Stimulated activated naive CD8-positive, alpha-beta T cell treated with anti-CD3 and anti-CD28 coated beads, Interleukin-15, Interleukin-2, amounts not matched to agents 100 U/mL and 50 U/mL, for 24 hours (primary cell): Measurements from ENCODE around the gene MRPS6.
A peak's percentile ranks its signal among the peaks of the same experiment; 100 is the strongest.

ENCODE experiments used
- ATAC-seq: fragments of 150-1000 bp; cut with Tn5 transposase; one replicate; pipeline ENCODE4 v1.10.0; 2021
- DNase-seq: peaks from one replicate; pipeline ENCODE4 v3.0.0; 2021

The MRPS6 gene

DNA sequence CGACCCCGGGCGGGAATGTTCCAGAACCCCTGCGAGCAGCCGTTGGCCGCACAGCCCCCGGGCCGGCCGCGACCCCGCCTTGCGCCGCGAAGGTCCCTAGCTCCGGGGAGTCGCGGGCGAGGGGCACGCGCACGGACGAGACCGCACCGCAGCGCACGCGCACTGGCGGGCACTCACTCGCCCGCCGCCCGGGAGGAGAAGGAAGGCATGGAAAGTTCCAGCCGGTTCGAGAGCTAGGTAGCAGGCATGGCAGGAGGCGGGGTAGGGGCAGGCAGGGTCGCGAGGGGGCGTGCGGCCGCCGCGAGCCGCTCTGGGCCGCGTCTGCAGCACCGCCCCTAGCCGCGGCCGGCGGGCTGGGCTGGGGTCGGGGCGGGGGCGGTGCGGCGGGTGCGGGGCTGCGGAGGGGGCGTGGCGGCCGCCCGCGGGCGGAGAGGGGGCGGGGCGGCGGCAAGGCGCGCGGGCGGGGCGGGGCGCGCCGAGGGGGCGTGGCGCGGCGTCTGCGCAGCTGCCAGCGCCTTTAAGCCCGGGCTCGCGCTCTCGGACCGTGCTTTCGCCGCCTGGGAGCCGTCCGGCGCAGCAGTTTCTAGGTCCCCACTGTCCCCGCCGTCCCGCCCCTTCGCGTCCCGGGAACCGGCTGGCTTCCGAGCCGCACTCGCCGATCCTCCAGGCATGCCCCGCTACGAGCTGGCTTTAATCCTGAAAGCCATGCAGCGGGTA, at the start of gene MRPS6, which contains the start of gene SLC5A3:
MRPS6 (plus strand) TSS at position 547 of the 717 bp plus-strand sequence; CDS start at position 670, 123 bp downstream.
SLC5A3 (plus strand) TSS at position 547 of the 717 bp plus-strand sequence. CDS start 21,621 bp downstream, outside the sequence.
- DNase-seq: peak; percentile 82
- ATAC-seq: peak; percentile 76

- DNase-seq (no peak), ATAC-seq (no peak)
Observed at GRCh38 chr21:34023691-34024373, 49.5 kb upstream of the MRPS6 start.

DNA sequence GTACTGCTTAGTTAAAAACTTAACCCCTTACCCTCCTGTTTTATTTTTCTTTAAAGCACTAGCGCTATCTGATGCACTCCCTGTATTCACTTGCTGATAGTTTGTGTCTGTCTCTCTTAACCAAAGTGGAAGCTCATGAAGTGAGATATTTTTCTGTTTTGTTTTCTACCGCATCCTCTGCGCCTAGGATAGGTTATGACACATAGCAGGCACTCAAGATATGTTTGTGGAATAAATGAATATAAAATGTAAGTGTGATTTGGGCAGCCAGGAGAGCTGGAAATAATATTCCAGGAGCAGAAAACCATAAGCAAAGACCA, 49.0 kb upstream of the MRPS6 start:
- ATAC-seq: no peak
- no peak for DNase-seq

DNA sequence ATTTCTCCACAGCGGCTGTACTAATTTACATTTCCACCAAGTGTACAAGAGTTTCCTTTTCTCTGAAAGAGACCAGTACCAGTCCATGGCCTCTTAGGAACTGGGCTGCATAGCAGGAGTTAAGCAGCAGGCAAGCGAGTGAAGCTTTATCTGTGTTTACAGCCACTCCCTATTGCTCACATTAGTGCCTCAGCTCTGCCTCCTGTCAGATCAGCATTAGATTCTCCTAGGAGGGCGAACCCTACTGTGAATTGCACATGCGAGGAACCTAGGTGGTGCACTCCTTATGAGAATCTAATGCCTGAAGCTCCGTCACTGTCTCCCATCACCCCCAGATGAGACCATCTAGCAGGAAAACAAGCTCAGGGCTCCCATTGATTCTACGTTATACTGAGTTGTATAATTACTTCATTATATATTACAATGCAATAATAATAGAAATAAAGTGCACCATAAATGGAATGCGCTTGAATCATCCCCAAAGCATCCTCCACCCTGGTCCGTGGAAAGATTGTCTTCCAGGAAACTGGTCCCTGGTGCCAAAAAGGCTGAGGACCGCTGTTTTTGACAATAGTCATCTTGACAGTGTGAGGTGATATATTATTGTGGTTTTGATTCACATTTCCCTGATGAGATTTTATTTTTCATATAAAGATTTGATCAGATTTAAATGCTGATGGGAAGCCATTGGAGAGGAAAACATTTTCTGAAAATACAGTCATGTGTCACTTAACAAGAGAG, 45.5 kb upstream of the MRPS6 start:
- no peak for ATAC-seq
- DNase-seq: no peak

GRCh38 chr21:34029743-34030528, 43.4 kb upstream of the MRPS6 start:
- ATAC-seq (peak; percentile 97), DNase-seq (peak; percentile 52)

- DNase-seq (no peak), ATAC-seq (no peak)
Observed at GRCh38 chr21:34031835-34032370, 41.5 kb upstream of the MRPS6 start.

DNA sequence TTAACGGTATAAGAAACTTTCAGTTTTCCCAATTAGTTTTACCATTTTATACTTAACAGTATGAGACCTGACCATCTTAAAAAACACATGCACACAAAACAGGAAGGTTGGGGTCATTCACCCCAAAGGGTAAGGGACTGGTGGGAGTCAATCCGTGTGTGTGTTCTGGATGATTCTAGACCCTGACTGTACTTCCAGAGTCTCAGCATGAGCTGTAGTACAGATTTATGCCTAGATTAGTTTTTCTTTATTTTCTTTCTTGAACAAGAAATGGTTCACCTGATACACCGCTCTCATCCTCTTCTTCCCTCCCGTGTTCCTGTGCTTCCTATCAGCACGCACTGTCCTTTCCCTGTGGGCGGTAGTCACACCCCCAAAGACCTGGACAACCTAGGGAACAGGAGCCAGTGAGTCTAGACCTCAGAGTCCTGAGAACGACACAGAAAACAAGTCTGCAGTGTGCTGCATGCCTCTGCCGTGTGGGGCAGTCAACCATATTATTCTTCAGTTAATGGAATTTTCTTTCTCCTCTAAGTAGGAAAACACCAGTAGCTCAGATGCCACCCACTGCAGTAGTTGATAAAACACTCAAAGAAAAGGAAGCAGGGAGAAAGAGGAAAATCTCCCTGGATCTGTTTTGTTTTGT, 38.9 kb upstream of the MRPS6 start:
- DNase-seq (no peak), ATAC-seq (no peak)

- DNase-seq: no peak
- ATAC-seq: no peak
Observed at GRCh38 chr21:34035619-34036354, 37.6 kb upstream of the MRPS6 start.

DNA sequence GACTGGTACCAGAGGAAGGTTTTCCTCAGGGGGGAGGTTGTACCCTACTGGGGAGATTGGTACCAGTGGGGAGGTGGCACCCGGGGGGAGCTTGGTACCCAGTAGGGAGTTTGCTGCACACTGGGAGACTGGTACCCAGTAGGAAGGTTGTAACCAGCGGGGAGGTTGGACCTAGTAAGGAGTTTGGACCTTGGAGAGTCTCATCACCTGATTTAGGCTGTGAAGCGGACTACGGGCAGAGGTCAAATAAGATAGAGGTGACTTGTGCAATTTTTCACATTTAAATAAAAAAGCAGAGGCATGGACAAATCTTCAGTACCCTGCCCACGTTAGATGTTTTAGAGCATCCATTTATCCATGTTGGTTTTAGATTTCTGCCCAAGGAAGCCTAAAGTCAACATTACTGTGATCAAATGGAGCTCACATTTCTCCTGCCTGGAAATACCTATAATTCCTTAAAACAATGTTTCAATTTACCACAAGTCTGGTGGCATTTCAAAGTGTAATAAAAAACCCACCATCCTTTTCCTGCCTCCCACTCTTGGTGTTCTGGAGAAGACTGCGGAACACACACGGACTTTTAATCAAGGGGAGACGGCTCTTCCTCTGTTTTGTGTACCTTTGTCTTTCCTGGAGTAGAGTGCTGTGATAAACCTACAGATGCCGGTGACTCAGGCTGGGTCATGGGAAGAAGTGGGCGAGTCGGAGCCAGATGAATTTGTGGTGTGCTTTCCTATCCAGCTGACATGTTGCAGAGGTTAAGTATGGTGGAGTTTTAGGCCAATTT, 36.2 kb upstream of the MRPS6 start:
- DNase-seq (no peak), ATAC-seq (no peak)

DNA sequence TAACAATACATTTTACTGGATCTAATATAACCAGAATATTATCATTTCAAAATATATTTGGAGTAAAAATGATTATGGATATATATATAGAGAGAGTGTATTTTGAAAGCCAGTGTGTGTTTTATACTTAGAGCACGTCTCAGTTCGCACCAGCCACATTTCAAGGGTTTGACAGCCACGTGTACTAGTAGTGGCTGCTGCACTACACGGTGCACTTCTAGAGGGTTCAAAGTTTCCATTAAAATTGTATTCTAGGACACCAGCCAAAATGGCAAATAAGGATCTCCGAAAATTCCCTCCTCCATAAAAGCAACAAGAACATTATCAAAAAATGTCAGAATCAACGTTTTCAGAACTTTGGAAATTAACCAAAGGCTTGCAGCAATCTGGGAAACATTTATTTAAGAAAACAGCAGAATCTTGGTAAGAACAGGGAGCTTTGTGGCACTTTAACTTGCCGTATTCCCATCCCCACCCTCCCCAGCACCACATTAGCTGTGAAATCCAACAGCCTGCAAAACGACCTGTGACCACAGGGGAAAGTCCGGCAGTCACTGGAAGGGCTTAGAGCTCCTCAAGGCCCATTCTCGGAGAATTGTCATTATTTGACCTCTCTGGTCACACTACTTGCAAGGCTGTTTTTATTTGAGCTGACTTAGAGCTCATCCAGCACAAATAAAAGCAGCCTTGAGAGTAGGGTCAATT, 33.5 kb upstream of the MRPS6 start:
- no peak for ATAC-seq

GRCh38 chr21:34042735-34043134, 30.6 kb upstream of the MRPS6 start:
- DNase-seq: no peak
- no peak for ATAC-seq

More for the DNA sequence above, 33.5 kb upstream of the MRPS6 start:
- no peak for DNase-seq

GRCh38 chr21:34043333-34043732, 30.0 kb upstream of the MRPS6 start:
- no peak for ATAC-seq
- DNase-seq: no peak

DNA sequence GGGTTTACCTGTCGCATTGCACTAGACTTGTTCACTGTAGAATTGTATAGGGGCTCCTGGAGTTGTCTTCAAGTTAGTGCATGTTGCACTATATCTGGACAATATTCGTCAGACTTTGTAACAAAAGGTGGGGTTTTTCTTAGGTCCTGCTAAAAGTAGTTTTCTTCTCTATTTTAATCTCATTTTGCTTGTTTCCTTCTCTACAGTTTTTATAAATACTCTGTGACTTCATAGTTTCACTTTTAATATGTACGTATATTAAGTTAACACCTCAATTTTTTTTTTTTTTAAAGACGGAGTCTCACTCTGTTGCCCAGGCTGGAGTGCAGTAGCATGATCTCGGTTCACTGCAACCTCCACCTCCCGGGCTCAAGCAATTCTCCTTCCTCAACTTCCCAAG, 26.5 kb upstream of the MRPS6 start:
- ATAC-seq (peak; percentile 14), DNase-seq (no peak)

- DNase-seq: no peak
- no peak for ATAC-seq
Observed at GRCh38 chr21:34047835-34048234, 25.5 kb upstream of the MRPS6 start.

DNA sequence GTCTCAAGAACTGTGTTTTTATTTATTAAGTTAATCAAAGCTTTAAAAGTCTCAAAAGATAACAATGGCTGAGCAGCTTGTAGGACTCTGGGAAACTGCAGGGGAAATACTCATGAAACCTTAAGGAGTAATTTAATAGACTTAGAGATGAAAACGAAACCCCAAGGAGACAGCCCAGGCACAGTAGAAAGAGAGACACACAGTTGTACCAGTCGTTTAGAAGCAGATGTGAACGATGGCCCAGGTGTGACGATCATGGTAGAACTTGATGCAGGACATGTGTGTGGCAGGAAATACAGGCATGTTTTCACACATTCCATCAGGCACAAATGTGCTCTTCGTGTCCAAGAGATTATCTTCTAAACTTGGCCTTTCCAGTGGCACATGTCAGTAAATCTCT, 21.2 kb upstream of the MRPS6 start:
- no peak for ATAC-seq

DNA sequence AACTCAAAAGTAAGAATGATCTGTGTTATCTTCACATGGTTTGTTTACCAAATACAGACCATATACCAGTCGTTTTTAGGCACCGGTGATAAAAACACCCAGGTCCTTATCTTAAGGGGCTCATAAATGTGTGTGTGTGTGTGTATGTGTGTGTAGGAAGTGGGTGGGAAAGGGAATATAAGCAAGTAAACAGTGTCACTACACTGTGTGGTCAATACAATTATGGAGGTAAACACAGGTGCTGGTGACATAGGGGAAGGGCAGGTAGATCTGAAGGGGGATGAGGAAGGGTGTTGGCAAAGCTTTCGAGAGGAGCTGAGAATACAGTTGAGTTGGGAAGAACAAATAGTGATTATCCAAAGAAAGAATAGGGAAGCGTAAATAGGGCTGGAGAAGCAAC, 19.1 kb upstream of the MRPS6 start:
- no peak for DNase-seq
- no peak for ATAC-seq

More for the DNA sequence above, 21.2 kb upstream of the MRPS6 start:
- DNase-seq: no peak

DNA sequence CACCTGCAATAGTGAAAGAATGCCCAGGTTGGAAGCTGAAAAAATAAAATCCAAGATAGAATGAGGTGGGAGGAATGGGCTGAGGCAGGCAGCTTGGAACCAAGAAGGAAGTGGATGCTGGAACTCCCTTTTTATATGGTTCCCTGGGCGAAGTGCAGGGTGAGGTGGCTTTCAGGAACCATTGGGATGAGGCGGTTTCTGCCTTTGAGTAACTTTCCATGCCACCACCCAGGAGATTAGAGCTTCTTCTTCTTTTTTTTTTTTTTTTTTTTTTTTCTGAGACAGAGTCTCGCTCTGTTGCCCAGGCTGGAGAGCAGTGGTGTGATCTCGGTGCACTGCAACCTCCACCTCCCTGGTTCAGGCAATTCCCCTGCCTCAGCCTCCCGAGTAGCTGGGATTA, 17.8 kb upstream of the MRPS6 start:
- ATAC-seq (no peak), DNase-seq (no peak)

DNA sequence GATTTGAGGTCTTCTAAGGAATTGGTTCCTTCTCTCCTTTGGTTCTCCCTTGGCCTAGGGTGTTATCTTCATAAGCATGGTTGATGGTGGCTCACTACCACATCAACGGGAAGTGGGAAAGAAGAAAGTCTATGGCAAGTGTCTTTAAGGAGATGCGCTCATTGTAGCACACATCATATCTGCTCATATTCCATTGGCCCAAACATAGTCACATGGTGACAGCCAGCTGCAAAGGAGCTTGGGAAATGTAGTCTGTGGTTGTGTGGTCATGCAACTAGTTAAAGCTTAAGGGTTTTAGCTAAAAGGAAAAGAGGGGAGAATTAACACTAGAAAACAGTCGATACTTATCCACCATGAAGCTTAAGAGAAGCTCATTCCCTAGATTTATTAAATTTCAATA, 11.4 kb upstream of the MRPS6 start:
- ATAC-seq (no peak), DNase-seq (no peak)

GRCh38 chr21:34065027-34065426, 8.4 kb upstream of the MRPS6 start:
- ATAC-seq: no peak
- no peak for DNase-seq
